RWPE2 (cell line): ENCODE measurements around the gene OCRL.

Source experiments
- ATAC-seq: fragments of 200-7000 bp; cut with Tn5 transposase; 3 replicates; pipeline ENCODE4 v1.9.1; 2021; ENCODE audit warnings: low read depth
- DNase-seq: peaks from one replicate; pipeline ENCODE4 v3.0.0-alpha.2; 2020; ENCODE audit warnings: low spot score
- H3K27ac ChIP-seq: fragments of 450-650 bp; 2 replicates; pipeline ENCODE4 v1.5.1; 2017; ENCODE audit warnings: mild to moderate bottlenecking; ENCODE audit not compliant: poor library complexity, severe bottlenecking
- H3K27me3 ChIP-seq: fragments of 250-450 bp; sonication (Bioruptor Pico); 2 replicates; pipeline ENCODE4 v1.5.1; 2021; ENCODE audit warnings: mild to moderate bottlenecking, moderate library complexity; ENCODE audit not compliant: insufficient read depth, poor library complexity, severe bottlenecking
- H3K36me3 ChIP-seq: fragments of 250-450 bp; sonication (Bioruptor Pico); 2 replicates; pipeline ENCODE4 v1.5.1; 2020; ENCODE audit warnings: low read depth, mild to moderate bottlenecking, moderate library complexity
- H3K4me1 ChIP-seq: fragments of 250-450 bp; sonication (Bioruptor Pico); 2 replicates; pipeline ENCODE4 v1.5.1; 2021; ENCODE audit warnings: mild to moderate bottlenecking, moderate library complexity; ENCODE audit not compliant: insufficient read depth, poor library complexity, severe bottlenecking
- H3K4me3 ChIP-seq: fragments of 250-450 bp; sonication (Bioruptor Pico); 2 replicates; pipeline ENCODE4 v1.5.1; 2021; ENCODE audit warnings: mild to moderate bottlenecking, moderate library complexity; ENCODE audit not compliant: severe bottlenecking
- H3K9me3 ChIP-seq: fragments of 250-450 bp; sonication (Bioruptor Pico); 2 replicates; pipeline ENCODE4 v1.5.1; 2021; ENCODE audit warnings: mild to moderate bottlenecking, moderate library complexity; ENCODE audit not compliant: severe bottlenecking
- TF ChIP-seq, protein P1 (sequence below): fragments of 450-650 bp; IDR thresholded peaks from one replicate; pipeline ENCODE4 v1.5.1; 2017; ENCODE audit warnings: mild to moderate bottlenecking, moderate library complexity; ENCODE audit not compliant: poor library complexity, severe bottlenecking

OCRL gene

DNA sequence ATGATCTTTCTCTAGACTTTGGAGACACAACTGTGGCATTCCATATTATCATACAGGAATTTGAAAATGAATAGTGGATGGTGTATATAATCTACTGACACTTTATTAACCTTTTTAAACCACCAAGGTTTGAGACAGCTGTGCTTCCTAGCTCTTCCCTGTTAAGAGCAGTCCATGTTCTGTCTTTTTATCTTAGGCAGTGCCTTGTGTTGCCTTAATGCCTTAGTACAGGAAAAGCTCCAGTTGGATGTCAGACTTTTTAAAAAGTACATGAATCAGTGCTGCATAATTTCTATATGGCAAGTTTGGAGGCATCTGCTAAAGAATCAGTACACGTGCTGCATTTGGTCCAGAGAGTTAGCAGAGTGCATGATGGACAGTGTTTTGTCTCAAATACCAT lies 45.1 kb downstream of the OCRL start:
- no peak overlapping the region for H3K27ac ChIP-seq
- DNase-seq (no peak), ATAC-seq (no peak)

DNA sequence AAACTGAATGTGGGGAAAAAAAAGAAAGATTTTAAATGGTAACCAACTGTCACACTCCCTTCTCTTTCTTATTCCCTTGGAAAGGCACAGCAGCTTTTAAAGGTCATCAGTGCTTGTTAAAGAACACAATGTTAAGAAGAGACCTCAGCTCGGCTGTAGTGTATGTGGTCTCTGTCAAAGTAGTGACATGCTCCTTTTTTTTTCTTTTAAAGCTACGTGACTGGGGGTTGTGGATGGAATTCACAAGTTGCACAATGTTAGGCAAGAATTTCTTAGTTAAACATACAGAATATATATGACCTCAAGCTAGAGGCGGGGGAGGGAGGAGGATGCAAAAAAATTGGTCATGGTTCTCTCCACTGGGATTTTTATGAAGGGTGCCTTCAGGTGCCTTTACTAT lies 45.6 kb downstream of the OCRL start:
- H3K36me3 ChIP-seq = peaks cover 13% of the 10 kb centered on the region; the same call in 1 of the 2 replicates
- TF ChIP-seq, protein P1, sequence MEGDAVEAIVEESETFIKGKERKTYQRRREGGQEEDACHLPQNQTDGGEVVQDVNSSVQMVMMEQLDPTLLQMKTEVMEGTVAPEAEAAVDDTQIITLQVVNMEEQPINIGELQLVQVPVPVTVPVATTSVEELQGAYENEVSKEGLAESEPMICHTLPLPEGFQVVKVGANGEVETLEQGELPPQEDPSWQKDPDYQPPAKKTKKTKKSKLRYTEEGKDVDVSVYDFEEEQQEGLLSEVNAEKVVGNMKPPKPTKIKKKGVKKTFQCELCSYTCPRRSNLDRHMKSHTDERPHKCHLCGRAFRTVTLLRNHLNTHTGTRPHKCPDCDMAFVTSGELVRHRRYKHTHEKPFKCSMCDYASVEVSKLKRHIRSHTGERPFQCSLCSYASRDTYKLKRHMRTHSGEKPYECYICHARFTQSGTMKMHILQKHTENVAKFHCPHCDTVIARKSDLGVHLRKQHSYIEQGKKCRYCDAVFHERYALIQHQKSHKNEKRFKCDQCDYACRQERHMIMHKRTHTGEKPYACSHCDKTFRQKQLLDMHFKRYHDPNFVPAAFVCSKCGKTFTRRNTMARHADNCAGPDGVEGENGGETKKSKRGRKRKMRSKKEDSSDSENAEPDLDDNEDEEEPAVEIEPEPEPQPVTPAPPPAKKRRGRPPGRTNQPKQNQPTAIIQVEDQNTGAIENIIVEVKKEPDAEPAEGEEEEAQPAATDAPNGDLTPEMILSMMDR = no peak
- no peaks in the 10 kb centered on the region for H3K4me1 ChIP-seq
- no peaks in the 10 kb centered on the region for H3K9me3 ChIP-seq
- no peaks in the 10 kb centered on the region for H3K27me3 ChIP-seq
- ATAC-seq = no peak
- no peak overlapping the region for H3K4me3 ChIP-seq
- no peak for DNase-seq
- no peak overlapping the region for H3K27ac ChIP-seq

More for the DNA sequence above, 45.1 kb downstream of the OCRL start:
- TF ChIP-seq, protein P1 = no peak
- Histone ChIP-seq H3K36me3 (peaks cover 9% of the 10 kb centered on the region; the same call in 1 of the 2 replicates), H3K9me3 (no peaks in the 10 kb centered on the region), H3K4me3 (no peak overlapping the region), H3K27me3 (no peaks in the 10 kb centered on the region), H3K4me1 (no peaks in the 10 kb centered on the region)

DNA sequence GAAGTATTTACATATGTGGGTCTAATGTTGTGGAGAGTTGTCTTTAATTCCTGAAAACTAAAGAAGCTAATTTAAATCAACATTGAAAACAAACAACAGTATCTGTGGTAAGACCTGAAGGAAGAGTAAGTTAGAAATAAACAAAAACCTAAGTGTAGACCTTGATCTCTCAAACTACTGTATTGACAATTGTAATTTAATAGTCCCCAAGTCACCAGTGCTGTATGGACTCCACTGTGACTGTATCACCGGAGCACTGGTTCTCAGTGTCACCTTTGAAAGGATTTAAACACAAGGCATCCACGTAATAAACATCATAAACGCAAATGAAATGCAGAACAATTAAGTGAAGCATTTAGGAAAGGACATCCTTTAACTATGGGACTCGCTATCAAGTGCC lies 46.4 kb downstream of the OCRL start:
- H3K4me3 ChIP-seq = no peak overlapping the region
- H3K36me3 ChIP-seq = peaks cover 13% of the 10 kb centered on the region; the same call in 1 of the 2 replicates
- no peaks in the 10 kb centered on the region for H3K4me1 ChIP-seq
- H3K27me3 ChIP-seq = no peaks in the 10 kb centered on the region
- no peaks in the 10 kb centered on the region for H3K9me3 ChIP-seq
- TF ChIP-seq, protein P1 = no peak
- DNase-seq = no peak
- H3K27ac ChIP-seq = no peak overlapping the region
- no peak for ATAC-seq

DNA sequence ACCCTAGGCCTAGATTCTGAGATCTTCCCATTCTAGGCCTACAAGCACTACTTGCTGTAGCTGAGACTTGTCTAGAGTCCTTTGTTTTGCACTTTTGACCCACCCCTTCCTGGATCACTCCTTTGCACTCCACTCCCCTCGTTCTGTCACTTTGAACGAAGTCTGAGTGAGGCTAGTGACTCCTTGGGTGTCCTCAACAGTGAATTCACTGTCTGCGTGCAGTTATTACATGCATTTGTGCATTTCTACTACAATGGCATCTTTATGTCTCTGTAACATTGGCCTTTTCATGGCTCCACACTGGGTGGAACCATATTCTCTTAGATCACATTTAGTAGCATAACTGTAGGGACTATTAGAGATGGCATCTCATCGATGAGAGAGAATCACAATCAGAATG lies 50.5 kb downstream of the OCRL start:
- no peak for DNase-seq
- no peak overlapping the region for H3K27ac ChIP-seq

DNA sequence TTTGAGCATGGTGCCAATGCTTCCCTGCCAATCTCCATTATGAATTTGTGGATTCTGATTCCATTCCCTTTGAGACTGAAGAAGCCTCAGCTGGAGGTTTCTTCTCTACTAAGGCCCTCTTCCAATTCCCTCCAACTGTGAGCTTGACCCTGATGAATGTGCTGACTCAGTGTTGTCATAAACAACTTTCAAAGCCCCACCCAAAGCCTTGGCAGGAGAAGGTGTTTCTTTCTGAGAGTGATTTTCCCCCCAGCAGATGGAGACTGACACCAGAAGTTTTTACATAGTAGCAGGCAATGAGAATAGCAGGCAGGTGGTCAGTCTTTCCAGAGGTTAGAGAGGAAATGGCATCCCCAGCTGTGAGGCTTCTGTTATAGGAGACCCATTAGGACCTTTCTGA lies 53.1 kb downstream of the OCRL start:
- DNase-seq (no peak), ATAC-seq (no peak)
- Histone ChIP-seq H3K4me3 (no peak overlapping the region), H3K27ac (no peak overlapping the region), H3K9me3 (no peaks in the 10 kb centered on the region), H3K27me3 (no peaks in the 10 kb centered on the region), H3K4me1 (no peaks in the 10 kb centered on the region), H3K36me3 (peaks cover 4% of the 10 kb centered on the region; the same call in 1 of the 2 replicates)
- TF ChIP-seq, protein P1 = no peak

More for the DNA sequence above, 50.5 kb downstream of the OCRL start:
- no peak overlapping the region for H3K4me3 ChIP-seq
- TF ChIP-seq, protein P1 = no peak
- peaks cover 9% of the 10 kb centered on the region; the same call in 1 of the 2 replicates for H3K36me3 ChIP-seq
- no peaks in the 10 kb centered on the region for H3K9me3 ChIP-seq
- no peaks in the 10 kb centered on the region for H3K4me1 ChIP-seq
- ATAC-seq = no peak
- no peaks in the 10 kb centered on the region for H3K27me3 ChIP-seq
